Neural cell (in vitro differentiated cells): ENCODE measurements around the gene SEPTIN7. TPM values are rescaled to one million over a fixed set of nuclear protein-coding genes. Genes with fewer than 3 reads are reported as not detected.
"Not testable (repeated sequence)": the region's sequence is repeated elsewhere in the genome, so short reads cannot be mapped to it uniquely, and the experiment has no call there.

Experiments
- H2AFZ ChIP-seq: fragments of 200-600, 300-800 bp; sonication (generic), shearing (Covaris generic); 2 replicates; pipeline ENCODE4 v1.6.0; 2014; ENCODE audit warnings: low read depth, mild to moderate bottlenecking, antibody characterized with exemption, low read length, moderate library complexity
- H3F3A ChIP-seq: fragments of 200-600 bp; shearing (Covaris generic); 2 replicates; pipeline ENCODE4 v1.6.1; 2016; ENCODE audit warnings: mild to moderate bottlenecking, moderate library complexity, mixed read lengths, antibody characterized with exemption, low read length; ENCODE audit not compliant: insufficient read depth, poor library complexity, severe bottlenecking
- H3K27ac ChIP-seq: fragments of 200-600, 300-800 bp; sonication (generic), shearing (Covaris generic); 2 replicates; pipeline ENCODE4 v1.5.1; 2014; ENCODE audit warnings: mild to moderate bottlenecking, low read length, moderate library complexity
- H3K27me3 ChIP-seq: fragments of 300-800, 200-600 bp; sonication (generic), shearing (Covaris generic); 2 replicates; pipeline ENCODE4 v1.6.0; 2014; ENCODE audit warnings: mild to moderate bottlenecking, low read depth, low read length, moderate library complexity; ENCODE audit not compliant: insufficient read depth
- H3K36me3 ChIP-seq: fragments of 300-800, 200-600 bp; sonication (generic), shearing (Covaris generic); 2 replicates; pipeline ENCODE4 v1.5.1; 2014; ENCODE audit warnings: mild to moderate bottlenecking, antibody characterized with exemption, low read length, moderate library complexity; ENCODE audit not compliant: insufficient read depth
- H3K4me2 ChIP-seq: fragments of 300-800, 200-600 bp; sonication (generic), shearing (Covaris generic); 2 replicates; pipeline ENCODE4 v1.6.0; 2014; ENCODE audit warnings: mild to moderate bottlenecking, low read length
- H3K4me3 ChIP-seq: fragments of 300-800, 200-600 bp; sonication (generic), shearing (Covaris generic); 2 replicates; pipeline ENCODE4 v1.5.1; 2014; ENCODE audit warnings: mild to moderate bottlenecking, low read length, moderate library complexity
- H3K79me2 ChIP-seq: fragments of 200-600 bp; shearing (Covaris generic); replicated peaks from 2 replicates; pipeline ENCODE4 v1.6.0; 2014; ENCODE audit warnings: mild to moderate bottlenecking, low read length, moderate library complexity; ENCODE audit not compliant: insufficient read depth
- H3K9ac ChIP-seq: fragments of 300-800, 200-600 bp; sonication (generic), shearing (Covaris generic); 2 replicates; pipeline ENCODE4 v1.6.1; 2016; ENCODE audit warnings: mild to moderate bottlenecking, low read length, mixed read lengths
- H3K9me2 ChIP-seq: fragments of 200-600 bp; shearing (Covaris generic); 2 replicates; pipeline ENCODE4 v1.6.1; 2016; ENCODE audit warnings: mild to moderate bottlenecking, low read length, mixed read lengths; ENCODE audit not compliant: insufficient read depth
- H3K9me3 ChIP-seq: fragments of 200-600, 300-800 bp; sonication (generic), shearing (Covaris generic); 2 replicates; pipeline ENCODE4 v1.6.1; 2016; ENCODE audit warnings: mild to moderate bottlenecking, mixed run types, low read length, moderate library complexity, mixed read lengths
- H4K20me1 ChIP-seq: fragments of 200-600 bp; shearing (Covaris generic); 2 replicates; pipeline ENCODE4 v1.6.1; 2016; ENCODE audit warnings: mild to moderate bottlenecking, mixed run types; ENCODE audit not compliant: insufficient read depth
- CTCF ChIP-seq: fragments of 450-650 bp; IDR thresholded peaks from 2 replicates; pipeline ENCODE4 v1.5.1; 2014; ENCODE audit warnings: antibody characterized with exemption, mild to moderate bottlenecking, moderate library complexity; ENCODE audit not compliant: poor library complexity, severe bottlenecking
- EP300 ChIP-seq: fragments of 450-650 bp; conservative IDR thresholded peaks from 2 replicates; pipeline ENCODE4 v1.6.1; 2014; ENCODE audit warnings: antibody characterized with exemption, mild to moderate bottlenecking, moderate library complexity; ENCODE audit not compliant: poor library complexity, severe bottlenecking
- EZH2 ChIP-seq: fragments of 200-600, 300-800 bp; shearing (Covaris generic), sonication (generic); IDR thresholded peaks from 2 replicates; pipeline ENCODE4 v1.6.1; 2014; ENCODE audit warnings: antibody characterized with exemption, low read length, borderline replicate concordance, mild to moderate bottlenecking; ENCODE audit not compliant: insufficient read depth, poor library complexity, severe bottlenecking
- MXI1 ChIP-seq: fragments of 450-650 bp; conservative IDR thresholded peaks from 2 replicates; pipeline ENCODE4 v1.6.1; 2014; ENCODE audit warnings: antibody characterized with exemption, mild to moderate bottlenecking; ENCODE audit not compliant: poor library complexity, severe bottlenecking
- POLR2AphosphoS5 ChIP-seq: IDR thresholded peaks from 2 replicates; pipeline ENCODE4 v1.6.1; 2012
- RAD21 ChIP-seq: fragments of 450-650 bp; conservative IDR thresholded peaks from 2 replicates; pipeline ENCODE4 v1.6.1; 2014; ENCODE audit warnings: antibody characterized with exemption, mild to moderate bottlenecking, moderate library complexity
- REST ChIP-seq: IDR thresholded peaks from 2 replicates; pipeline ENCODE4 v1.6.1; 2012; ENCODE audit warnings: borderline replicate concordance
- SMC3 ChIP-seq: fragments of 450-650 bp; conservative IDR thresholded peaks from 2 replicates; pipeline ENCODE4 v1.6.1; 2014; ENCODE audit warnings: antibody characterized with exemption, mild to moderate bottlenecking, moderate library complexity; ENCODE audit not compliant: poor library complexity
- TAF1 ChIP-seq: IDR thresholded peaks from 2 replicates; pipeline ENCODE4 v1.6.1; 2012; ENCODE audit warnings: low read depth
- polyA plus RNA-seq: library from polyadenylated mRNA; depleted of rRNA; stranded (reverse); fragments of >200 nt; gene quantifications from 2 replicates; pipeline ENCODE4 v1.2.3, GENCODE V29; 2014

The SEPTIN7 gene
- polyA plus RNA-seq, 1 donor from 2014 or later = 492 TPM

GRCh38 chr7:35755711-35756110, 45.1 kb upstream of the SEPTIN7 start:
- no peaks in the 10 kb centered on the region for H4K20me1 ChIP-seq
- no peak overlapping the region for H3K4me2 ChIP-seq
- H3K9me3 ChIP-seq = no peaks in the 10 kb centered on the region
- no peaks in the 10 kb centered on the region for H3F3A ChIP-seq
- H3K27ac ChIP-seq = no peak overlapping the region
- no peaks in the 10 kb centered on the region for H3K9me2 ChIP-seq
- TF ChIP-seq MXI1 = no peak
- TF ChIP-seq EZH2 = no peak
- TF ChIP-seq REST = no peak
- no peak for TF ChIP-seq CTCF
- TF ChIP-seq SMC3 = no peak
- no peak for TF ChIP-seq RAD21
- no peak for TF ChIP-seq POLR2AphosphoS5
- TF ChIP-seq TAF1 = no peak
- no peak for TF ChIP-seq EP300
- no peak overlapping the region for H2AFZ ChIP-seq
- H3K27me3 ChIP-seq = no peaks in the 10 kb centered on the region
- no peaks in the 10 kb centered on the region for H3K36me3 ChIP-seq
- no peaks in the 10 kb centered on the region for H3K79me2 ChIP-seq
- H3K4me3 ChIP-seq = no peak overlapping the region
- no peak overlapping the region for H3K9ac ChIP-seq

GRCh38 chr7:35756453-35756852, 44.4 kb upstream of the SEPTIN7 start:
- not testable (repeated sequence) for H3K9me3 ChIP-seq, H3K36me3 ChIP-seq, H3K9ac ChIP-seq, H3K9me2 ChIP-seq, H3F3A ChIP-seq, H4K20me1 ChIP-seq, H2AFZ ChIP-seq, H3K27ac ChIP-seq, H3K27me3 ChIP-seq, H3K4me2 ChIP-seq, H3K79me2 ChIP-seq, H3K4me3 ChIP-seq

GRCh38 chr7:35757574-35757973, 43.3 kb upstream of the SEPTIN7 start:
- Histone ChIP-seq H3K9ac (no peak overlapping the region), H2AFZ (no peak overlapping the region), H3K9me3 (no peaks in the 10 kb centered on the region), H3K27ac (no peak overlapping the region), H3K4me3 (no peak overlapping the region), H3K36me3 (no peaks in the 10 kb centered on the region), H3K4me2 (no peak overlapping the region), H3K27me3 (no peaks in the 10 kb centered on the region), H3K9me2 (no peaks in the 10 kb centered on the region), H4K20me1 (no peaks in the 10 kb centered on the region), H3F3A (no peaks in the 10 kb centered on the region), H3K79me2 (no peaks in the 10 kb centered on the region)
- TF ChIP-seq TAF1 = no peak
- TF ChIP-seq CTCF = no peak
- TF ChIP-seq POLR2AphosphoS5 = no peak
- TF ChIP-seq MXI1 = no peak
- no peak for TF ChIP-seq RAD21
- no peak for TF ChIP-seq SMC3
- TF ChIP-seq EP300 = no peak
- TF ChIP-seq REST = no peak
- TF ChIP-seq EZH2 = no peak
